Lung (tissue), 12 donors: ENCODE measurements around the gene TACR2. TPM values are rescaled to one million over a fixed set of nuclear protein-coding genes. Genes with fewer than 3 reads are reported as not detected.

Experiments used
- ATAC-seq: fragments of 200-7000 bp; cut with Tn5 transposase; one replicate; pipeline ENCODE4 v1.9.1; 2020; ENCODE audit warnings: moderate number of reproducible peaks; ENCODE audit not compliant: insufficient read depth, low FRiP score
- DNase-seq, 3 donors: peaks; one replicate each; pipeline ENCODE4 v3.0.0-alpha.2; 2013 to 2017
- H3K27ac ChIP-seq, 2 donors: one replicate each; pipeline ENCODE4 v1.5.1; 2013; ENCODE audit warnings: mild to moderate bottlenecking in 2 of 2, moderate library complexity in 2 of 2, control low read depth in 1 of 2, inconsistent platforms in 1 of 2, low read depth in 1 of 2, low read length in 1 of 2
- H3K27me3 ChIP-seq, 3 donors: one replicate each; pipeline ENCODE4 v1.5.1; 2013; ENCODE audit warnings: low read length in 2 of 3; ENCODE audit not compliant: control insufficient read depth in 3 of 3, insufficient read depth in 3 of 3
- H3K36me3 ChIP-seq, 4 donors: one replicate each; pipeline ENCODE4 v1.5.1; 2013; ENCODE audit warnings: low read length in 4 of 4, mild to moderate bottlenecking in 1 of 4, moderate library complexity in 1 of 4; ENCODE audit not compliant: control insufficient read depth in 4 of 4, insufficient read depth in 4 of 4
- H3K4me1 ChIP-seq, 5 donors: one replicate each; pipeline ENCODE4 v1.5.1; 2013; ENCODE audit warnings: low read length in 5 of 5, mild to moderate bottlenecking in 2 of 5, moderate library complexity in 1 of 5; ENCODE audit not compliant: control insufficient read depth in 5 of 5, insufficient read depth in 5 of 5
- H3K4me3 ChIP-seq: one replicate; pipeline ENCODE4 v1.5.1; 2013; ENCODE audit warnings: mild to moderate bottlenecking, control low read depth, moderate library complexity
- H3K9ac ChIP-seq, 2 donors: one replicate each; pipeline ENCODE4 v1.5.1; 2013; ENCODE audit warnings: low read length in 2 of 2, control low read depth in 1 of 2; ENCODE audit not compliant: insufficient read depth in 1 of 2
- H3K9me3 ChIP-seq, 4 donors: one replicate each; pipeline ENCODE4 v1.5.1; 2013; ENCODE audit warnings: low read length in 3 of 4, mild to moderate bottlenecking in 1 of 4, moderate library complexity in 1 of 4; ENCODE audit not compliant: control insufficient read depth in 4 of 4, insufficient read depth in 3 of 4
- CTCF ChIP-seq: IDR thresholded peaks from 2 replicates; pipeline ENCODE4 v1.5.1; 2012; ENCODE audit warnings: mild to moderate bottlenecking; ENCODE audit errors: control extremely low read depth, extremely low read depth
- WGBS, 2 donors: extraction: QIAGEN DNeasy Blood & Tissue Kit; methylation state at CpG; one replicate each; pipeline ENCODE4 v1.1.7; 2013; 5-methylcytosine and 5-hydroxymethylcytosine counted together
- polyA plus RNA-seq, 2 donors: library from polyadenylated mRNA; stranded (reverse); fragments of 200-250 nt; gene quantifications; one replicate each; pipeline ENCODE4 v1.2.1, GENCODE V29; 2013
- total RNA-seq, 2 donors: library from RNA; depleted of rRNA in 1 of 2; stranded (reverse); fragments of >200 nt in 1 of 2; gene quantifications; one replicate each; pipeline ENCODE4 v1.2.1, GENCODE V29; 2014 to 2021
- donor health status: control.
- donor health status: control.
- donor health status: Bipolar disorder and iron deficiency.
- donor health status: healthy.
- donor health status: DM: yes; HTN: yes; CAD: no.

The TACR2 gene
- total and polyA plus RNA-seq, 4 donors = 0.28 to 0.83 (median 0.50) TPM

DNA sequence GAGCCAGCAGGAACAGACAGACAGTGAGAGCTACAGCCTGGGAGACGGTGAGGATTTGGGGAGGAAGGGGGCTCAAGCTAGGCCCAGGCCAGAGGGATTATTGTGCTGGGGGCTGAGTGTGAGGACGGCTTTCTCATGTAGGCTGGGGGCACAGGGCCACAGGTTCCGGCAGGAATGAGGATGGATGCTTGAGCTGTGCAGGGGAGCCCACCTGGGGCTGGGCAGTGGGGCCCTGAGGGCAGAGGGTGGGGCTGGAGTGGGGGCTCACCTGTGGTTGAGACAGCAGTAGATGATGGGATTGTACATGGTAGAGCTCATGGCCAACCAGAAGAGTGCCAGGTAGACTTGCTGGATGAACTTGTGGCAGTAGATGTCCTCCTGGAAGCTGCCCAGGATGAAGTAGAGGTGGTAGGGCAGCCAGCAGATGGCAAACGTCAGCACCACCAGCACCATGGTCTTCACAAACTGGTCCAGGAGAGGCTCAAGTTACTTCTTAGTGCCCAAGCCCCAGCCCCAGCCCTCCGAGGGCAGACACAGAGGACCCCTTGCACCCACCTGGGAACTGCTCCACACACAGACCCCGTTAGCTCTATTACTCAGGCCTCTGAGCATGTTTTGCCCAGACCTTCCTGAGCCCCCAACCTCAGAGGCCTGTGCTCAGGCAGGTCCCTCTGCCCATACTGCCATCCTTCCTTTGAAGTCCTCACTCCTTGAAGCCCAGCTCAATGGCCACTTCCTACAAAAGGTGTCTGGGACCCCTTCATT lies 9.7 kb downstream of the TACR2 start:
- no peak overlapping the region for H3K4me3 ChIP-seq
- peaks cover 0 to 6% (median 0%) of the 10 kb centered on the region in 4 donors for H3K36me3 ChIP-seq
- DNase-seq = peak in 2 of 3 donors; percentile 31 to 47
- H3K9me3 ChIP-seq = no peaks in the 10 kb centered on the region
- 70 to 79% methylated on average over 6 of the region's 6 CpGs for WGBS, 2 donors
- no peaks in the 10 kb centered on the region for H3K27me3 ChIP-seq
- ATAC-seq = no peak
- peaks cover 0 to 31% (median 17%) of the 10 kb centered on the region in 5 donors for H3K4me1 ChIP-seq
- no peak overlapping the region for H3K9ac ChIP-seq
- no peak for TF ChIP-seq CTCF
- peak overlapping the region in 1 of 2 donors; percentile 52 for H3K27ac ChIP-seq

DNA sequence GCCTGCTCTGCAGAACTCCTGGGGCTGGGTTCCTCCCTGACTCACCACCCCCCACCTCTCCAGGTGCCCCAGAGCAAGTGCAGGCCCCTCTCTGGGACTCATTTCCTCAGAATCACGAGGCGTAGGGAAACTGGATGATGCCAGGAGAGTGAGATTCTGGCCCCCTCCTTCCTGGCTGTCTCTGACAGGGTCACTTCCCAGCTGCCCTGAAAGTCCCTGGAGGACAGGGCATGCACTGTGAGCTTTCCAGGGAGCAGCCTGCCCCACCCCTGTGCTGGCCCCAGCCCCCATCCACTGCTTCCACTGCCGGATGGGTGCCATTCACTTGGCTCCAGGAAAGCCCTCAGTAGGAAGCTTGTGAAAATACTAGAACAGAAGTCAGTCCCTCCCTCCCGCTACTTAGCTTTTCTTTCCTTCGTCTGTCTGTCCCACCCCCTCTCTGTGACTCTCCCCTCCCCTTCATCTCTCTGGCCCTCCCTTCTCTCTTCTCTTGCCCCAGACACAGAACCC lies 10.4 kb downstream of the TACR2 start:
- no peak for ATAC-seq
- peaks cover 0 to 10% (median 2%) of the 10 kb centered on the region in 4 donors for H3K36me3 ChIP-seq
- no peak overlapping the region for H3K4me3 ChIP-seq
- no peak for TF ChIP-seq CTCF
- DNase-seq = peak in 2 of 3 donors; percentile 52 to 65
- no peaks in the 10 kb centered on the region for H3K9me3 ChIP-seq
- H3K27ac ChIP-seq = peak overlapping the region in 1 of 2 donors; percentile 56
- WGBS, 2 donors = 29 to 53% methylated on average over 5 of the region's 5 CpGs
- H3K9ac ChIP-seq = no peak overlapping the region
- H3K4me1 ChIP-seq = peaks cover 0 to 31% (median 16%) of the 10 kb centered on the region in 5 donors
- no peaks in the 10 kb centered on the region for H3K27me3 ChIP-seq

- TF ChIP-seq CTCF = no peak
- Histone ChIP-seq H3K4me3 (no peak overlapping the region), H3K4me1 (peaks cover 0 to 31% (median 16%) of the 10 kb centered on the region in 5 donors), H3K36me3 (peaks cover 0 to 20% (median 3%) of the 10 kb centered on the region in 4 donors), H3K27ac (no peak overlapping the region), H3K27me3 (no peaks in the 10 kb centered on the region), H3K9ac (no peak overlapping the region), H3K9me3 (no peaks in the 10 kb centered on the region)
- ATAC-seq = no peak
- no peak for DNase-seq
- 72 to 84% methylated on average over 4 of the region's 4 CpGs for WGBS, 2 donors
Observed at GRCh38 chr10:69405221-69405620, 11.5 kb downstream of the TACR2 start.
